ENCODE results near the gene CAPN14.

CAPN14 gene

GRCh38 chr2:31137211-31138036 is 79.9 kb downstream of the CAPN14 start:
- DNase-seq = no peak

- DNase-seq = no peak
Observed at GRCh38 chr2:31136732-31137131, 80.6 kb downstream of the CAPN14 start.

- DNase-seq = no peak
Observed at GRCh38 chr2:31136000-31136399, 81.3 kb downstream of the CAPN14 start.

- no peak for DNase-seq
Observed at GRCh38 chr2:31134480-31134879, 82.8 kb downstream of the CAPN14 start.

GRCh38 chr2:31132786-31133185 is 84.5 kb downstream of the CAPN14 start:
- DNase-seq = no peak

GRCh38 chr2:31131871-31132270 is 85.4 kb downstream of the CAPN14 start:
- DNase-seq = no peak

- DNase-seq = no peak
Observed at GRCh38 chr2:31129375-31130171, 87.7 kb downstream of the CAPN14 start.

GRCh38 chr2:31127931-31128330 is 89.4 kb downstream of the CAPN14 start:
- no peak for DNase-seq

GRCh38 chr2:31125918-31126695 is 91.2 kb downstream of the CAPN14 start:
- no peak for DNase-seq

- DNase-seq = no peak
Observed at GRCh38 chr2:31124904-31125303, 92.4 kb downstream of the CAPN14 start.
